Progenitor cell of endocrine pancreas (in vitro differentiated cells): ENCODE results near the gene CD200R1L. TPM values are rescaled to one million over a fixed set of nuclear protein-coding genes. Genes with fewer than 3 reads are reported as not detected.

Experiments used
- DNase-seq: peaks from one replicate; pipeline ENCODE4 v3.0.0; 2021; ENCODE audit warnings: low spot score; ENCODE audit not compliant: unreplicated experiment
- H3K27ac Mint-ChIP-seq: 2 replicates; pipeline ENCODE4 v1.8.0; 2021; ENCODE audit warnings: mild to moderate bottlenecking, moderate library complexity, mixed read lengths
- H3K27me3 Mint-ChIP-seq: 2 replicates; pipeline ENCODE4 v1.8.0; 2021; ENCODE audit warnings: mixed read lengths
- H3K36me3 Mint-ChIP-seq: 2 replicates; pipeline ENCODE4 v1.8.0; 2022; ENCODE audit warnings: mixed read lengths; ENCODE audit not compliant: insufficient read depth
- H3K4me1 Mint-ChIP-seq: 2 replicates; pipeline ENCODE4 v1.8.0; 2021; ENCODE audit warnings: low read depth, mixed read lengths
- H3K4me3 Mint-ChIP-seq: 2 replicates; pipeline ENCODE4 v1.8.0; 2021; ENCODE audit warnings: low read depth, mild to moderate bottlenecking, moderate library complexity, mixed read lengths
- H3K9me3 Mint-ChIP-seq: 2 replicates; pipeline ENCODE4 v1.8.0; 2021; ENCODE audit warnings: low read depth, mixed read lengths
- total RNA-seq: library from RNA; stranded (reverse); gene quantifications from 2 replicates; pipeline ENCODE4 v1.2.1, GENCODE V29; 2021
- TF ChIP-seq, protein P1 (sequence below): fragments of 200-600 bp; sonication (generic); IDR thresholded peaks from one replicate; pipeline ENCODE4 v1.5.0; 2021; ENCODE audit warnings: antibody characterized with exemption, mild to moderate bottlenecking; ENCODE audit not compliant: unreplicated experiment

Gene CD200R1L
- total RNA-seq, 1 donor from 2014 or later: not detected

DNA sequence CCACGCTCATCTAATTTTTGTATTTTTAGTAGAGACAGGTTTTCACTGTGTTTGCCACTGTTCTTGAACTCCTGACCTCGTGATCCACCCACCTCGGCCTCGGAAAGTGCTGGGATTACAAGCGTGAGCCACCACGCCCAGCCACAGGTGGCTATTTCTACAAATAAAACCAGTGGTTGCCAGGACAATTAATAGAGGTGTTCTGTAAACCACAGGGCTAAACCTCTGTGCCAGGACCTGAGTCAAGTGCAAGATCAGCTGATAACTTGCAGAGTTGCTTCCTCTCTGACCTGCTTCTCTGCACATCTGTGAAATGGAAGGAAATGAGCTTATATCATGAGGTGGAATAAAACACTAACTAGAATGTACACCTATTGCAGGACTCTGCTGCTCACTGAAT, 72.8 kb downstream of the CD200R1L start:
- DNase-seq: no peak
- no peaks in the 10 kb centered on the region for H3K9me3 Mint-ChIP-seq
- TF ChIP-seq, protein P1, sequence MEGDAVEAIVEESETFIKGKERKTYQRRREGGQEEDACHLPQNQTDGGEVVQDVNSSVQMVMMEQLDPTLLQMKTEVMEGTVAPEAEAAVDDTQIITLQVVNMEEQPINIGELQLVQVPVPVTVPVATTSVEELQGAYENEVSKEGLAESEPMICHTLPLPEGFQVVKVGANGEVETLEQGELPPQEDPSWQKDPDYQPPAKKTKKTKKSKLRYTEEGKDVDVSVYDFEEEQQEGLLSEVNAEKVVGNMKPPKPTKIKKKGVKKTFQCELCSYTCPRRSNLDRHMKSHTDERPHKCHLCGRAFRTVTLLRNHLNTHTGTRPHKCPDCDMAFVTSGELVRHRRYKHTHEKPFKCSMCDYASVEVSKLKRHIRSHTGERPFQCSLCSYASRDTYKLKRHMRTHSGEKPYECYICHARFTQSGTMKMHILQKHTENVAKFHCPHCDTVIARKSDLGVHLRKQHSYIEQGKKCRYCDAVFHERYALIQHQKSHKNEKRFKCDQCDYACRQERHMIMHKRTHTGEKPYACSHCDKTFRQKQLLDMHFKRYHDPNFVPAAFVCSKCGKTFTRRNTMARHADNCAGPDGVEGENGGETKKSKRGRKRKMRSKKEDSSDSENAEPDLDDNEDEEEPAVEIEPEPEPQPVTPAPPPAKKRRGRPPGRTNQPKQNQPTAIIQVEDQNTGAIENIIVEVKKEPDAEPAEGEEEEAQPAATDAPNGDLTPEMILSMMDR: no peak

GRCh38 chr3:112770951-112771350, 75.7 kb downstream of the CD200R1L start:
- no peaks in the 10 kb centered on the region for H3K9me3 Mint-ChIP-seq
- H3K4me1 Mint-ChIP-seq: no peaks in the 10 kb centered on the region
- TF ChIP-seq, protein P1: no peak
- no peak for DNase-seq
- no peaks in the 10 kb centered on the region for H3K36me3 Mint-ChIP-seq
- H3K27me3 Mint-ChIP-seq: no peaks in the 10 kb centered on the region
- no peak overlapping the region for H3K4me3 Mint-ChIP-seq
- no peak overlapping the region for H3K27ac Mint-ChIP-seq

More for the DNA sequence above, 72.8 kb downstream of the CD200R1L start:
- no peak overlapping the region for H3K4me3 Mint-ChIP-seq
- no peak overlapping the region for H3K27ac Mint-ChIP-seq
- no peaks in the 10 kb centered on the region for H3K27me3 Mint-ChIP-seq
- H3K36me3 Mint-ChIP-seq: no peaks in the 10 kb centered on the region
- no peaks in the 10 kb centered on the region for H3K4me1 Mint-ChIP-seq

- H3K27ac Mint-ChIP-seq: no peak overlapping the region
- H3K36me3 Mint-ChIP-seq: no peaks in the 10 kb centered on the region
- no peaks in the 10 kb centered on the region for H3K4me1 Mint-ChIP-seq
- DNase-seq: no peak
- no peak overlapping the region for H3K4me3 Mint-ChIP-seq
- H3K9me3 Mint-ChIP-seq: no peaks in the 10 kb centered on the region
- TF ChIP-seq, protein P1: no peak
- no peaks in the 10 kb centered on the region for H3K27me3 Mint-ChIP-seq
Measured at GRCh38 chr3:112770032-112770626, 76.5 kb downstream of the CD200R1L start.

GRCh38 chr3:112769286-112769978, 77.2 kb downstream of the CD200R1L start:
- Mint-ChIP-seq H3K4me3 (no peak overlapping the region), H3K36me3 (no peaks in the 10 kb centered on the region), H3K27ac (no peak overlapping the region), H3K27me3 (no peaks in the 10 kb centered on the region), H3K9me3 (no peaks in the 10 kb centered on the region), H3K4me1 (no peaks in the 10 kb centered on the region)
- DNase-seq: no peak
- TF ChIP-seq, protein P1: no peak

- Mint-ChIP-seq H3K27ac (no peak overlapping the region), H3K4me3 (no peak overlapping the region), H3K4me1 (no peaks in the 10 kb centered on the region), H3K27me3 (no peaks in the 10 kb centered on the region), H3K36me3 (no peaks in the 10 kb centered on the region), H3K9me3 (no peaks in the 10 kb centered on the region)
- DNase-seq: no peak
- TF ChIP-seq, protein P1: no peak
Measured at GRCh38 chr3:112767777-112768176, 78.9 kb downstream of the CD200R1L start.
